Measurements from ENCODE around the gene CELF2.

Gene CELF2

GRCh38 chr10:11058965-11059364 lies 41.3 kb downstream of the CELF2 start:
- no peak for DNase-seq (ENCODE audit: low read depth)

- no peak for DNase-seq (ENCODE audit: low read depth)
Measured at GRCh38 chr10:11063856-11064255, 46.2 kb downstream of the CELF2 start.

GRCh38 chr10:11064832-11065231 lies 47.2 kb downstream of the CELF2 start:
- no peak for DNase-seq (ENCODE audit: low read depth)

GRCh38 chr10:11065567-11065966 lies 47.9 kb downstream of the CELF2 start:
- DNase-seq (ENCODE audit: low read depth) = no peak

- no peak for DNase-seq (ENCODE audit: low read depth)
Measured at GRCh38 chr10:11066520-11066919, 48.8 kb downstream of the CELF2 start.

GRCh38 chr10:11068861-11069633 lies 51.4 kb downstream of the CELF2 start:
- DNase-seq (ENCODE audit: low read depth) = no peak

GRCh38 chr10:11073410-11073809 lies 55.7 kb downstream of the CELF2 start:
- DNase-seq (ENCODE audit: low read depth) = no peak

- DNase-seq (ENCODE audit: low read depth) = no peak
Measured at GRCh38 chr10:11074536-11075267, 57.0 kb downstream of the CELF2 start.

- no peak for DNase-seq (ENCODE audit: low read depth)
Measured at GRCh38 chr10:11076221-11076620, 58.5 kb downstream of the CELF2 start.

GRCh38 chr10:11080564-11080984 lies 62.9 kb downstream of the CELF2 start:
- no peak for DNase-seq (ENCODE audit: low read depth)

GRCh38 chr10:11081408-11081807 lies 63.7 kb downstream of the CELF2 start:
- no peak for DNase-seq (ENCODE audit: low read depth)

- DNase-seq (ENCODE audit: low read depth) = no peak
Measured at GRCh38 chr10:11082526-11082925, 64.9 kb downstream of the CELF2 start.

- DNase-seq (ENCODE audit: low read depth) = no peak
Measured at GRCh38 chr10:11083051-11083450, 65.4 kb downstream of the CELF2 start.

- no peak for DNase-seq (ENCODE audit: low read depth)
Measured at GRCh38 chr10:11085545-11085944, 67.9 kb downstream of the CELF2 start.

- DNase-seq (ENCODE audit: low read depth) = no peak
Measured at GRCh38 chr10:11086177-11086840, 68.6 kb downstream of the CELF2 start.

GRCh38 chr10:11087372-11087771 lies 69.7 kb downstream of the CELF2 start:
- DNase-seq (ENCODE audit: low read depth) = no peak

GRCh38 chr10:11088709-11089108 lies 71.0 kb downstream of the CELF2 start:
- no peak for DNase-seq (ENCODE audit: low read depth)

- no peak for DNase-seq (ENCODE audit: low read depth)
Measured at GRCh38 chr10:11089272-11089671, 71.6 kb downstream of the CELF2 start.

GRCh38 chr10:11091517-11092102 lies 73.9 kb downstream of the CELF2 start:
- no peak for DNase-seq (ENCODE audit: low read depth)

GRCh38 chr10:11093771-11094736 lies 76.4 kb downstream of the CELF2 start:
- DNase-seq (ENCODE audit: low read depth) = no peak

- DNase-seq (ENCODE audit: low read depth) = no peak
Measured at GRCh38 chr10:11095374-11095801, 77.7 kb downstream of the CELF2 start.
